ENCODE measurements around the gene CRTC3.
"Not testable (repeated sequence)": the region's sequence is repeated elsewhere in the genome, so short reads cannot be mapped to it uniquely, and the experiment has no call there.

CRTC3 gene

DNA sequence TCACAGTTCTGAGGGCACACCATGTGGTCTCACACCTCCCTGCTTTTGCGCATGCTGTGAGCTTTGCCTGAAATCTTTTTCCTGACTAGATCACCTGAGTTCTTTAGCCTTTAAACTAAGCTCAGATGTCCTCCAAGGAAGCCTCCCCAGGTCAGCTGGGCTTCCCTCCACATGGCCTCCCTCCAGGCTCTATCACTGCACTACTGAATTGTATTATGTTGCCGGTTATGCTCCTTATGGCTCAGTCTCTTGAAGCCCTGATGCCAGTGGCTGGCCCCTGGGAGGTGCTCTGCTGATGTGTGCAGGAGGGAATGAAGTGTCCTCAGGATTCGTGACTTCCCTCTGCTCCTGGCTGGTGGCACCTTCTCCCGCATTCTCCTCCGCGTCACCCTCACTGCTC, 94.1 kb downstream of the CRTC3 start:
- 0 out of 2 replicates have a peak overlapping the region, but pooled peaks have one; percentile 23 for H3K27ac ChIP-seq
- TF ChIP-seq, protein P1, sequence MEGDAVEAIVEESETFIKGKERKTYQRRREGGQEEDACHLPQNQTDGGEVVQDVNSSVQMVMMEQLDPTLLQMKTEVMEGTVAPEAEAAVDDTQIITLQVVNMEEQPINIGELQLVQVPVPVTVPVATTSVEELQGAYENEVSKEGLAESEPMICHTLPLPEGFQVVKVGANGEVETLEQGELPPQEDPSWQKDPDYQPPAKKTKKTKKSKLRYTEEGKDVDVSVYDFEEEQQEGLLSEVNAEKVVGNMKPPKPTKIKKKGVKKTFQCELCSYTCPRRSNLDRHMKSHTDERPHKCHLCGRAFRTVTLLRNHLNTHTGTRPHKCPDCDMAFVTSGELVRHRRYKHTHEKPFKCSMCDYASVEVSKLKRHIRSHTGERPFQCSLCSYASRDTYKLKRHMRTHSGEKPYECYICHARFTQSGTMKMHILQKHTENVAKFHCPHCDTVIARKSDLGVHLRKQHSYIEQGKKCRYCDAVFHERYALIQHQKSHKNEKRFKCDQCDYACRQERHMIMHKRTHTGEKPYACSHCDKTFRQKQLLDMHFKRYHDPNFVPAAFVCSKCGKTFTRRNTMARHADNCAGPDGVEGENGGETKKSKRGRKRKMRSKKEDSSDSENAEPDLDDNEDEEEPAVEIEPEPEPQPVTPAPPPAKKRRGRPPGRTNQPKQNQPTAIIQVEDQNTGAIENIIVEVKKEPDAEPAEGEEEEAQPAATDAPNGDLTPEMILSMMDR (IDR thresholded peaks at IDR 0.05) = no peak
- no peak for TF ChIP-seq ZFX (IDR thresholded peaks at IDR 0.05; ENCODE audit: borderline replicate concordance)

DNA sequence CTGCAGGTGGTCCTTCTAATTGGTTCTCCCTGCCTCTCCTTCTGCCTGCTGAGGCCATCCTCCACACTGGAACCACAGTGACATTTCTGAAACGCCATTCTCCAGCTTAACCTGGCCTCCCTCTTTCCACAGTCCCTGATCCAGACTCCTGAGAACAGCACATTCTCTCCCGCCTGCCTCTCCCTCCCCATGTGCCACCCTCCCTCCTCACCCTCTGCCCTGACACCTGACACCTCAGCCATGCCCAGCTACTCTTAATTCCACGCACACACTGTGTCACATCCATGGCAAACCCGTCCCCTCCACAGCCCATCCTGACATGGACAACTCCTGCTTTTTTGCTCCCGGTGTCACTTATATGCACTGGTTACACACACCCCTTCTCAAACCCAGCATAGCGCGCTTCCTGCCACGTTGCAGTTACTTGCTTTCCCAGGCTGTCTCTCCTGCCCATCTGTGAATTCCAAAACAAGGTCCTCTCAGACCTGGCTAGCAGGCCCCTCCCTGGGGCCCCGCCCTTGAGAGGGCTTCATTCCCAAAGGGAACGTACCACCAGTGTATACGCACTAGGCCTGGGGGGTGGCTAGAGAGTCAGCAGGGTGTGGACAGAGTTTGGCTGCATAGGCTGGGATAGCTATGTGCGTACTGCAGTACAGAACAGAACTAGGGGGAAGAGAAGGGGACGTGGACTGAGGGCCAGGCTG, 94.7 kb downstream of the CRTC3 start:
- 0 out of 2 replicates have a peak overlapping the region, but pooled peaks have one; percentile 23 for H3K27ac ChIP-seq
- TF ChIP-seq ZFX (IDR thresholded peaks at IDR 0.05; ENCODE audit: borderline replicate concordance) = no peak
- TF ChIP-seq, protein P1 (IDR thresholded peaks at IDR 0.05) = no peak

DNA sequence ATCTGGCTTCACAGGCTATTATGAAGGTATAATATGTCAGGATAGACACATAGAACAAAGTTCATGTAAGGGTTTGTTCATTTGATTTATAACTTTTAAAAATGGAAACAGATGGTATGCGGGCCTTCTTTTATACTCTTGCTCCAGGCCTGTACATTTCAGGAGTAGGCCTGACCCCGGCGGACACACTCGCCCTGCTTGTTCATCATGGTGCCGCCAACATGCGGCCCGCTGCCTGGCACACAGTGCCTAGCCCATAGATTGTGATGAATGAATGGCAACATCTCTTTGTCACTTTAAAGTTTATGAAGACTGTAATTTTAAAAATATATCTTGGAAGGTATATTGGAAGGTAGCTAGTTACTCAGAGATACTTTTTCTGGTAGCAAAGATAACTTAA, 95.3 kb downstream of the CRTC3 start:
- TF ChIP-seq, protein P1 (IDR thresholded peaks at IDR 0.05) = no peak
- no peak for TF ChIP-seq ZFX (IDR thresholded peaks at IDR 0.05; ENCODE audit: borderline replicate concordance)
- H3K27ac ChIP-seq = no peak overlapping the region

DNA sequence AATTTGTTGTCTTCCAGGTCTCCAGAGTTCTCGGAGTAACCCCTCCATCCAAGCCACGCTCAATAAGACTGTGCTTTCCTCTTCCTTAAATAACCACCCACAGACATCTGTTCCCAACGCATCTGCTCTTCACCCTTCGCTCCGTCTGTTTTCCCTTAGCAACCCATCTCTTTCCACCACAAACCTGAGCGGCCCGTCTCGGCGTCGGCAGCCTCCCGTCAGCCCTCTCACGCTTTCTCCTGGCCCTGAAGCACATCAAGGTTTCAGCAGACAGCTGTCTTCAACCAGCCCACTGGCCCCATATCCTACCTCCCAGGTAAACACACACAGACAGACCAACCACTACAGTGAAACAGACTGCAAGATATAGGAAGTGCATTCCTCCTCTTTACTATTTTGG, 99.5 kb downstream of the CRTC3 start:
- no peak overlapping the region for H3K27ac ChIP-seq
- no peak for TF ChIP-seq ZFX (IDR thresholded peaks at IDR 0.05; ENCODE audit: borderline replicate concordance)
- TF ChIP-seq, protein P1 (IDR thresholded peaks at IDR 0.05) = no peak

DNA sequence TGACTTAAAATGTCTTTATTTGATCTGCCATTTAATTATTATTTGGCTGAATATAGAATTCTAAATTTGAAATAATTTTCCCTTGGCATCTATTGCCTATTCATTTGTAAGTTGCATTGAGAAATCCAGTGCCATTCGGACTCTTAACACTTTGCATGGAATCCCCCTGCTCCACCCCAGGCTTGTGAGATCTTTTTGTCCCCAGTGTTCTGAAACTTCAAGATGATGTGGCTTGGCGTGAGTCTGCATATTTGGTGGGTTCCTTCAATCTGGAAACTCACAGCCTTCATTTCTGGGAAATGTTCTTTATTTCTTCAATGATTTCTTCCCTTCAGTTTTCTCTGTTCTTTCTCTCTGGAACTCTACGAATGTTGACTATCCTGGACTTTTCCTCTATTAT, 103.6 kb downstream of the CRTC3 start:
- H3K27ac ChIP-seq = no peak overlapping the region
- TF ChIP-seq ZFX (IDR thresholded peaks at IDR 0.05; ENCODE audit: borderline replicate concordance) = no peak
- TF ChIP-seq, protein P1 (IDR thresholded peaks at IDR 0.05) = no peak

DNA sequence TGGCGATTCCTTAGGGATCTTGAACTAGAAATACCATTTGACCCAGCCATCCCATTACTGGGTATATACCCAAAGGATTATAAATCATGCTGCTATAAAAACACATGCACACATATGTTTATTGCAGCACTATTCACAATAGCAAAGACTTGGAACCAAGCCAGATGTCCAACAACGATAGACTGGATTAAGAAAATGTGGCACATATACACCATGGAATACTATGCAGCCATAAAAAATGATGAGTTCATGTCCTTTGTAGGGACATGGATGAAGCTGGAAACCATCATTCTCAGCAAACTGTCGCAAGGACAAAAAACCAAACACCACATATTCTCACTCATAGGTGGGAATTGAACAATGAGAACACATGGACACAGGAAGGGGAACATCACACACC, 107.3 kb downstream of the CRTC3 start:
- H3K27ac ChIP-seq = not testable (repeated sequence)

DNA sequence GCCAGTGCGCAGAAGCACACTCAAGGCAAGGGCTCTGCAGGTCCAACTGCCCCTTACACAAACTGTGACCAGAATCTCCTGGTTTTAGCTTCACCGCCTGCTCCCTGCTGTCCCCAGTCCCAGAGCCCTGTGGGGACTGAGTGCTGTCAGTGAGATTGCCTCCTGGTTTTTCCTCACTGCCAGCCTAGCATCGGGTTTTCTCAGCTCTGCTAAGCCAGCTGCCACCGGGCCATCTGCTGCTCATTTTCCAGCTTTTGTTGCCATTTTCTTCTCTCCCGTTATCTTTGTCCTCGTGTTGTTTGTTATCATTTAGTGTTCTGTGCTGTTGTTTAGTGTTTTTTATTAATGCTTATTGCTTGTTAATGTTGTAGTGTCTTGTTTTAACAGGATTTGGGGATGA, 108.0 kb downstream of the CRTC3 start:
- no peak for TF ChIP-seq ZFX (IDR thresholded peaks at IDR 0.05; ENCODE audit: borderline replicate concordance)
- TF ChIP-seq, protein P1 (IDR thresholded peaks at IDR 0.05) = no peak
- no peak overlapping the region for H3K27ac ChIP-seq

Data from 22Rv1 (cell line).